HepG2 (cell line): Measurements from ENCODE around the gene ZNF503. TPM values are rescaled to one million over a fixed set of nuclear protein-coding genes. Genes with fewer than 3 reads are reported as not detected.
A peak's percentile ranks its signal among the peaks of the same experiment; 100 is the strongest.

Experiments
- ARID4A ChIP-seq: sonication (generic); formaldehyde crosslinking; IDR thresholded peaks from 2 replicates; pipeline ENCODE4 v1.5.0; 2020; ENCODE audit warnings: mild to moderate bottlenecking, missing genetic modification reagents, borderline replicate concordance
- ERF ChIP-seq: IDR thresholded peaks from 2 replicates; pipeline ENCODE4 v1.6.1; 2018; ENCODE audit warnings: missing biosample characterization, missing genetic modification reagents
- NBN ChIP-seq: fragments of 450-650 bp; conservative IDR thresholded peaks from 2 replicates; pipeline ENCODE4 v1.6.1; 2017
- PBX3 ChIP-seq: sonication (generic); formaldehyde crosslinking; IDR thresholded peaks from 2 replicates; pipeline ENCODE4 v1.8.1; 2023; ENCODE audit warnings: missing genetic modification reagents, inconsistent platforms, borderline replicate concordance
- PRDM4 ChIP-seq: sonication (generic); formaldehyde crosslinking; IDR thresholded peaks from 2 replicates; pipeline ENCODE4 v1.9.0; 2021; ENCODE audit warnings: missing genetic modification reagents, borderline replicate concordance
- RBM22 ChIP-seq: fragments of 200-400 bp; formaldehyde crosslinking; optimal IDR thresholded peaks from 2 replicates; pipeline ENCODE3; 2017; ENCODE audit warnings: mild to moderate bottlenecking, low read length, moderate library complexity
- SIX1 ChIP-seq: sonication (generic); formaldehyde crosslinking; IDR thresholded peaks from 2 replicates; pipeline ENCODE4 v1.4.0; 2020; ENCODE audit warnings: missing genetic modification reagents, borderline replicate concordance
- ZBTB38 ChIP-seq: sonication (generic); formaldehyde crosslinking; IDR thresholded peaks from 2 replicates; pipeline ENCODE4 v1.5.1; 2020; ENCODE audit warnings: mild to moderate bottlenecking, missing genetic modification reagents
- ZBTB39 ChIP-seq: sonication (generic); formaldehyde crosslinking; IDR thresholded peaks from 2 replicates; pipeline ENCODE4 v1.5.0; 2020; ENCODE audit warnings: missing genetic modification reagents
- ZNF263 ChIP-seq: sonication (generic); formaldehyde crosslinking; IDR thresholded peaks from 2 replicates; pipeline ENCODE4 v1.4.0; 2020; ENCODE audit warnings: missing genetic modification reagents
- ZNF512B ChIP-seq: sonication (generic); formaldehyde crosslinking; IDR thresholded peaks from 2 replicates; pipeline ENCODE4 v1.5.1; 2020; ENCODE audit warnings: missing genetic modification reagents, mild to moderate bottlenecking, borderline replicate concordance
- ZNF574 ChIP-seq: sonication (generic); formaldehyde crosslinking; IDR thresholded peaks from 2 replicates; pipeline ENCODE4 v1.4.0; 2020; ENCODE audit warnings: missing genetic modification reagents
- polyA plus RNA-seq, 8 experiments: library from polyadenylated mRNA; depleted of rRNA in 3 of 8; stranded (reverse) in 7 of 8; unstranded in 1 of 8; fragments of >200 nt; fragmentation: Illumina TruSeq in 4 of 8; extraction: Trizol in 4 of 8; gene quantifications; 2 replicates each; pipeline versions ENCODE4 v1.2.1 to v1.2.3, GENCODE V29; 2011 to 2016; ENCODE audit warnings: low read depth in 4 of 8, missing spikeins in 1 of 8, mixed read lengths in 1 of 8; ENCODE audit not compliant: insufficient read depth in 1 of 8
- total RNA-seq, 5 experiments: library from RNA; depleted of rRNA; stranded (reverse); fragments of >200 nt; fragmentation: Illumina TruSeq; extraction: Trizol; gene quantifications; 2 replicates each; pipeline ENCODE4 v1.2.3, GENCODE V29; 2016; ENCODE audit warnings: low read depth in 1 of 5

The ZNF503 gene
- total and polyA plus RNA-seq, 2 of the 13 experiments (the other 11 are each of a cell fraction or from before 2014, with no cell fraction given), result 2.7 to 8.3 TPM

- TF ChIP-seq ZNF512B (CRISPR knock-in tag), result no peak
- TF ChIP-seq ZNF574 (CRISPR knock-in tag), result 0 out of 2 replicates have a peak, but pooled peaks have one; percentile 12
- no peak for TF ChIP-seq ZBTB39
- TF ChIP-seq NBN, result no peak
- TF ChIP-seq PBX3 (CRISPR knock-in tag), result no peak
- no peak for TF ChIP-seq SIX1 (CRISPR knock-in tag)
- no peak for TF ChIP-seq ARID4A (CRISPR knock-in tag)
- no peak for TF ChIP-seq ZBTB38 (CRISPR knock-in tag)
- TF ChIP-seq ZNF263 (CRISPR knock-in tag), result peak; percentile 33; the same call in 1 of the 2 replicates
- no peak for TF ChIP-seq RBM22
- no peak for TF ChIP-seq PRDM4 (CRISPR knock-in tag)
- TF ChIP-seq ERF, result no peak
These were observed 2.0 kb downstream of the ZNF503 start (continued) for GRCh38 chr10:75399461-75400162.
